ENCODE data around the gene ABCA10.

DNA sequence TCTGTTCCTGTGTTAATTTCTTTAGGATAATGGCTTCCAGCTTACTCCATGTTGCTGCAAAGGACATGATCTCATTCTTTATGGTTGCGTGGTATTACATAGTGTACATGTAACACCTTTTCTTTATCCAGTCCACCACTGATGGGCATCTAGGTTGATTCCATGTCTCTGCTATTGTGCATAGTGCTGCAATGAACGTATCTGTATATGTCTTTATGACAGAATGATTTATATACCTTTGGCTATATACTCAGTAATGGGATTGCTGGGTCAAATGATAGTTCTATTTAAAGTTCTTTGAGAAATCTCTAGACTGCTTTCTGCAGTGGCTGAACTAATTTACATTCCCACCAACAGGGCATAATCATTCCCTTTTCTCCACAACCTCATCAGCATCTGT lies 39.8 kb downstream of the ABCA10 start:
- TF ChIP-seq POLR2A (IDR thresholded peaks at IDR 0.05): no peak
- no peak for TF ChIP-seq CTCF (IDR thresholded peaks at IDR 0.05 in 4 of 5, conservative IDR thresholded peaks at IDR 0.05 in 1 of 5)
